ENCODE measurements around the gene PCLAF. TPM values are rescaled to one million over a fixed set of nuclear protein-coding genes. Genes with fewer than 3 reads are reported as not detected.
"Not testable (repeated sequence)": the region's sequence is repeated elsewhere in the genome, so short reads cannot be mapped to it uniquely, and the experiment has no call there.

Gene PCLAF
- total and polyA plus RNA-seq, 2 donors (not counting 3 experiments of a cell fraction or from before 2014, with no cell fraction given): 54.7 to 55.2 TPM

DNA sequence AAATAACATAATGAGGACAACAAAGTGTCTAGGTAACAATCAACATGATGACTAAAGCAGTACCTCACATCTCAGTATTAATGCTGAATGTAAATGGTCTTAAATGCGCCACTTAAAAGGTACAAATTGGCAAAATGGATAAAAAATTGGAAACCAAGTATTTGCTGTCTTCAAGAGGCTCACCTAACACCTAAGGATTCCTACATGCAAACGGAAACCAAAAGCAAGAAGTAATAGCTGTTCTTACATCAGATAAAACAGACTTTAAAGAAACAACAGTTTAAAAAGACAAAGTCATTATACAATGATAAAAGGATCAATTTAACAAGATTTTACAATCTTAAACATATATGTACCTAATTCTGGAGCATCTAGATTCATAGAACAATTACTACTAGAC lies 47.7 kb downstream of the PCLAF start:
- H3K4me1 ChIP-seq (ENCODE audit: control insufficient read depth, extremely low read depth, insufficient read depth, low read length): peaks cover 9% of the 10 kb centered on the region
- H3K27me3 ChIP-seq (ENCODE audit: control insufficient read depth in 2 of 2, insufficient read depth in 2 of 2, low read length in 2 of 2): no peaks in the 10 kb centered on the region
- no TSS peak for BruUV-seq (replicated peaks)
- H2AFZ ChIP-seq (ENCODE audit: low read depth, low read length): no peak overlapping the region
- no peak overlapping the region for H3K4me2 ChIP-seq (ENCODE audit: insufficient read depth, low read length)
- ChIA-PET CTCF (no interaction called here), POLR2A (no interaction called here)
- no peak overlapping the region for H3K27ac ChIP-seq (ENCODE audit: insufficient read depth, low read depth, low read length)
- H4K20me1 ChIP-seq (replicated peaks; ENCODE audit: control insufficient read depth, extremely low read depth, insufficient read depth, low read length): no peaks in the 10 kb centered on the region
- DNase-seq (ENCODE audit: low read depth, low spot score) (no peak), FAIRE-seq (no peak)
- H3K9ac ChIP-seq (replicated peaks; ENCODE audit: extremely low read depth, insufficient read depth, low read length): no peak overlapping the region
- no peaks in the 10 kb centered on the region for H3K36me3 ChIP-seq (ENCODE audit: control insufficient read depth in 2 of 2, extremely low read depth in 1 of 2, insufficient read depth in 2 of 2, low read length in 2 of 2)
- TF ChIP-seq, protein P1, sequence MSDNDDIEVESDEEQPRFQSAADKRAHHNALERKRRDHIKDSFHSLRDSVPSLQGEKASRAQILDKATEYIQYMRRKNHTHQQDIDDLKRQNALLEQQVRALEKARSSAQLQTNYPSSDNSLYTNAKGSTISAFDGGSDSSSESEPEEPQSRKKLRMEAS (IDR thresholded peaks at IDR 0.05; ENCODE audit: insufficient read depth, insufficient read length): no peak
- TF ChIP-seq FOS (IDR thresholded peaks at IDR 0.05; ENCODE audit: borderline replicate concordance, insufficient read depth, low read length): no peak
- no peak for TF ChIP-seq MYC (IDR thresholded peaks at IDR 0.05; ENCODE audit: low read depth, low read length)
- no peak for TF ChIP-seq GATA2 (IDR thresholded peaks at IDR 0.05; ENCODE audit: insufficient read depth, insufficient read length, low read depth, low read length)
- no peak for TF ChIP-seq POLR2AphosphoS5 (IDR thresholded peaks at IDR 0.05; ENCODE audit: insufficient read depth, low read depth, low read length)
- TF ChIP-seq POLR2A (IDR thresholded peaks at IDR 0.05; ENCODE audit: low read depth, low read length): no peak
- no peak for TF ChIP-seq JUN (IDR thresholded peaks at IDR 0.05; ENCODE audit: borderline replicate concordance, insufficient read depth, insufficient read length, low read depth)
- TF ChIP-seq EZH2 (IDR thresholded peaks at IDR 0.05; ENCODE audit: borderline replicate concordance, low read depth, low read length, severe bottlenecking): no peak
- TF ChIP-seq CTCF (IDR thresholded peaks at IDR 0.05; ENCODE audit: extremely low read depth in 1 of 2, insufficient read depth in 1 of 2, low read depth in 1 of 2, low read length in 2 of 2): no peak
- no peak overlapping the region for H3K4me3 ChIP-seq (replicated peaks in 1 of 3; ENCODE audit: insufficient read depth in 1 of 3, low read depth in 1 of 3, low read length in 3 of 3)
- H3K9me1 ChIP-seq (replicated peaks; ENCODE audit: control insufficient read depth, extremely low read depth, insufficient read depth, low read length): no peaks in the 10 kb centered on the region
- H3K9me3 ChIP-seq (replicated peaks; ENCODE audit: control insufficient read depth, insufficient read depth, low read length): no peaks in the 10 kb centered on the region
- intact Hi-C loops (cut with micrococcal nuclease): no loop called here
- H3K79me2 ChIP-seq (ENCODE audit: control insufficient read depth, insufficient read depth, low read length): peaks cover 36% of the 10 kb centered on the region
- dilution Hi-C loops (cut with MboI; ENCODE audit: extremely low pct_ligation_motif_present, low sequenced_read_pairs): no loop called here

DNA sequence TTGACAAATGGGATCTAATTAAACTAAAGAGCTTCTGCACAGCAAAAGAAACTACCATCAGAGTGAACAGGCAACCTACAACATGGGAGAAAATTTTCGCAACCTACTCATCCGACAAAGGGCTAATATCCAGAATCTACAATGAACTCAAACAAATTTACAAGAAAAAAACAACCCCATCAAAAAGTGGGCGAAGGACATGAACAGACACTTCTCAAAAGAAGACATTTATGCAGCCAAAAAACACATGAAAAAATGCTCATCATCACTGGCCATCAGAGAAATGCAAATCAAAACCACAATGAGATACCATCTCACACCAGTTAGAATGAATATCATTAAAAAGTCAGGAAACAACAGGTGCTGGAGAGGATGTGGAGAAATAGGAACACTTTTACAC lies 49.6 kb downstream of the PCLAF start:
- FAIRE-seq; H3K9ac ChIP-seq (replicated peaks; ENCODE audit: extremely low read depth, insufficient read depth, low read length); H3K27me3 ChIP-seq (ENCODE audit: control insufficient read depth in 2 of 2, insufficient read depth in 2 of 2, low read length in 2 of 2); H2AFZ ChIP-seq (ENCODE audit: low read depth, low read length); CTCF ChIA-PET; BruUV-seq (replicated peaks); POLR2A ChIA-PET; H3K4me3 ChIP-seq (replicated peaks in 1 of 3; ENCODE audit: insufficient read depth in 1 of 3, low read depth in 1 of 3, low read length in 3 of 3); intact Hi-C loops (cut with micrococcal nuclease); H4K20me1 ChIP-seq (replicated peaks; ENCODE audit: control insufficient read depth, extremely low read depth, insufficient read depth, low read length); H3K4me2 ChIP-seq (ENCODE audit: insufficient read depth, low read length); H3K36me3 ChIP-seq (ENCODE audit: control insufficient read depth in 2 of 2, extremely low read depth in 1 of 2, insufficient read depth in 2 of 2, low read length in 2 of 2); DNase-seq (ENCODE audit: low read depth, low spot score); H3K9me3 ChIP-seq (replicated peaks; ENCODE audit: control insufficient read depth, insufficient read depth, low read length); H3K9me1 ChIP-seq (replicated peaks; ENCODE audit: control insufficient read depth, extremely low read depth, insufficient read depth, low read length); dilution Hi-C loops (cut with MboI; ENCODE audit: extremely low pct_ligation_motif_present, low sequenced_read_pairs); H3K27ac ChIP-seq (ENCODE audit: insufficient read depth, low read depth, low read length); H3K4me1 ChIP-seq (ENCODE audit: control insufficient read depth, extremely low read depth, insufficient read depth, low read length): not testable (repeated sequence)
- H3K79me2 ChIP-seq (ENCODE audit: control insufficient read depth, insufficient read depth, low read length): peaks cover 32% of the 10 kb centered on the region

GRCh38 chr15:64326975-64327374 lies 54.3 kb downstream of the PCLAF start:
- H3K36me3 ChIP-seq (ENCODE audit: control insufficient read depth in 2 of 2, extremely low read depth in 1 of 2, insufficient read depth in 2 of 2, low read length in 2 of 2); CTCF ChIA-PET; H3K4me2 ChIP-seq (ENCODE audit: insufficient read depth, low read length); BruUV-seq (replicated peaks); H3K27ac ChIP-seq (ENCODE audit: insufficient read depth, low read depth, low read length); H3K27me3 ChIP-seq (ENCODE audit: control insufficient read depth in 2 of 2, insufficient read depth in 2 of 2, low read length in 2 of 2); dilution Hi-C loops (cut with MboI; ENCODE audit: extremely low pct_ligation_motif_present, low sequenced_read_pairs); H3K79me2 ChIP-seq (ENCODE audit: control insufficient read depth, insufficient read depth, low read length); H3K9me3 ChIP-seq (replicated peaks; ENCODE audit: control insufficient read depth, insufficient read depth, low read length); DNase-seq (ENCODE audit: low read depth, low spot score); intact Hi-C loops (cut with micrococcal nuclease); FAIRE-seq; H2AFZ ChIP-seq (ENCODE audit: low read depth, low read length); H3K4me1 ChIP-seq (ENCODE audit: control insufficient read depth, extremely low read depth, insufficient read depth, low read length); POLR2A ChIA-PET; H3K4me3 ChIP-seq (replicated peaks in 1 of 3; ENCODE audit: insufficient read depth in 1 of 3, low read depth in 1 of 3, low read length in 3 of 3); H3K9ac ChIP-seq (replicated peaks; ENCODE audit: extremely low read depth, insufficient read depth, low read length); H4K20me1 ChIP-seq (replicated peaks; ENCODE audit: control insufficient read depth, extremely low read depth, insufficient read depth, low read length); H3K9me1 ChIP-seq (replicated peaks; ENCODE audit: control insufficient read depth, extremely low read depth, insufficient read depth, low read length): not testable (repeated sequence)

All from endothelial cell of umbilical vein (primary cell).